Peyer's patch (tissue), 4 donors: ENCODE results near the gene LAS1L. TPM values are rescaled to one million over a fixed set of nuclear protein-coding genes. Genes with fewer than 3 reads are reported as not detected.

ENCODE experiments used
- DNase-seq, 3 donors: peaks; one replicate each; pipeline ENCODE4 v3.0.0-alpha.2; 2017 to 2019
- H3K27ac ChIP-seq, 4 donors: fragments of 200-600 bp; sonication (generic); one replicate each; pipeline ENCODE4 v1.5.1; 2016 to 2019
- H3K27me3 ChIP-seq, 2 donors: fragments of 200-600 bp; sonication (generic); one replicate each; pipeline ENCODE4 v1.5.1; 2019
- H3K36me3 ChIP-seq, 3 donors: fragments of 200-600 bp; sonication (generic); one replicate each; pipeline ENCODE4 v1.5.1; 2016 to 2019
- H3K4me1 ChIP-seq, 4 donors: fragments of 200-600 bp; sonication (generic); one replicate each; pipeline ENCODE4 v1.5.1; 2016 to 2019
- H3K4me3 ChIP-seq, 4 donors: fragments of 200-600 bp; sonication (generic); 1 replicate in 3 of 4; 2 replicates in 1 of 4; pipeline ENCODE4 v1.5.1; 2016 to 2019; ENCODE audit warnings: mild to moderate bottlenecking in 1 of 4
- H3K9me3 ChIP-seq, 4 donors: fragments of 200-600 bp; sonication (generic); one replicate each; pipeline ENCODE4 v1.5.1; 2016 to 2019; ENCODE audit warnings: mild to moderate bottlenecking in 1 of 4
- CTCF ChIP-seq, 6 experiments: fragments of 450-650 bp in 4 of 6; fragments of 200-600 bp in 2 of 6; sonication (generic) in 1 of 6; IDR thresholded peaks; one replicate each; pipeline ENCODE4 v1.5.1; 2017 to 2019; ENCODE audit warnings: antibody characterized with exemption in 6 of 6, mild to moderate bottlenecking in 3 of 6, moderate library complexity in 1 of 6
- POLR2A ChIP-seq, 2 donors: fragments of 450-650 bp; IDR thresholded peaks; one replicate each; pipeline ENCODE4 v1.5.1; 2017; ENCODE audit warnings: antibody characterized with exemption in 2 of 2, mild to moderate bottlenecking in 2 of 2, moderate library complexity in 2 of 2
- total RNA-seq, 4 donors: library from RNA; depleted of rRNA; stranded (reverse); fragments of >200 nt; gene quantifications; one replicate each; pipeline ENCODE4 v1.1.0, GENCODE V29; 2016

LAS1L gene
- total RNA-seq, 4 donors from 2014 or later, result 10.7 to 47.9 (median 18.7) TPM

GRCh38 chrX:65545456-65545855 is 10.9 kb upstream of the LAS1L start:
- DNase-seq, result no peak
- Histone ChIP-seq H3K27me3 (no peaks in the 10 kb centered on the region), H3K36me3 (no peaks in the 10 kb centered on the region), H3K9me3 (no peaks in the 10 kb centered on the region), H3K4me3 (no peak overlapping the region), H3K27ac (no peak overlapping the region), H3K4me1 (no peaks in the 10 kb centered on the region)
- TF ChIP-seq CTCF (IDR thresholded peaks at IDR 0.05) (no peak), POLR2A (IDR thresholded peaks at IDR 0.05) (no peak)

- Histone ChIP-seq H3K4me3 (no peak overlapping the region), H3K36me3 (no peaks in the 10 kb centered on the region), H3K9me3 (no peaks in the 10 kb centered on the region), H3K27me3 (no peaks in the 10 kb centered on the region), H3K4me1 (peaks cover 0 to 9% (median 0%) of the 10 kb centered on the region in 4 donors), H3K27ac (no peak overlapping the region)
- no peak for TF ChIP-seq POLR2A (IDR thresholded peaks at IDR 0.05)
- TF ChIP-seq CTCF (IDR thresholded peaks at IDR 0.05), result no peak
- DNase-seq, result no peak
These were observed 2.6 kb upstream of the LAS1L start for GRCh38 chrX:65537229-65537628.

- no peak for DNase-seq
- Histone ChIP-seq H3K4me3 (no peak overlapping the region), H3K27ac (no peak overlapping the region), H3K36me3 (no peaks in the 10 kb centered on the region), H3K9me3 (no peaks in the 10 kb centered on the region), H3K27me3 (no peaks in the 10 kb centered on the region), H3K4me1 (peaks cover 0 to 9% (median 0%) of the 10 kb centered on the region in 4 donors)
- TF ChIP-seq CTCF (IDR thresholded peaks at IDR 0.05), result no peak
- no peak for TF ChIP-seq POLR2A (IDR thresholded peaks at IDR 0.05)
These were observed 1.7 kb upstream of the LAS1L start for GRCh38 chrX:65536291-65536690.

GRCh38 chrX:65532016-65532415 is 2.6 kb downstream of the LAS1L start:
- TF ChIP-seq POLR2A (IDR thresholded peaks at IDR 0.05) (no peak), CTCF (IDR thresholded peaks at IDR 0.05) (no peak)
- Histone ChIP-seq H3K4me3 (no peak overlapping the region), H3K36me3 (peaks cover 0 to 14% (median 0%) of the 10 kb centered on the region in 3 donors), H3K27me3 (no peaks in the 10 kb centered on the region), H3K27ac (no peak overlapping the region), H3K4me1 (peaks cover 0 to 9% (median 0%) of the 10 kb centered on the region in 4 donors), H3K9me3 (no peaks in the 10 kb centered on the region)
- no peak for DNase-seq

GRCh38 chrX:65528705-65529340 is 5.8 kb downstream of the LAS1L start:
- DNase-seq, result peak; percentile 41 to 84 (median 52)
- H3K27me3 ChIP-seq, result no peaks in the 10 kb centered on the region

More at GRCh38 chrX:65528705-65529340, 5.8 kb downstream of the LAS1L start:
- H3K4me1 ChIP-seq, result peaks cover 0 to 8% (median 0%) of the 10 kb centered on the region in 4 donors
- H3K4me3 ChIP-seq, result no peak overlapping the region
- H3K27ac ChIP-seq, result no peak overlapping the region
- TF ChIP-seq POLR2A (IDR thresholded peaks at IDR 0.05) (no peak), CTCF (IDR thresholded peaks at IDR 0.05) (peak; percentile 46 to 94 (median 76))
- peaks cover 0 to 27% (median 0%) of the 10 kb centered on the region in 3 donors for H3K36me3 ChIP-seq
- no peaks in the 10 kb centered on the region for H3K9me3 ChIP-seq
